Kidney (tissue), 14 donors: ENCODE results near the gene THADA. TPM values are rescaled to one million over a fixed set of nuclear protein-coding genes. Genes with fewer than 3 reads are reported as not detected.

Source experiments
- DNase-seq, 5 donors: peaks; one replicate each; pipeline ENCODE4 v3.0.0-alpha.2; 2013 to 2020
- FAIRE-seq: peaks from 2 replicates; lab custom pipeline; 2012; peaks lifted over from hg19 to GRCh38; lab: Jason Lieb, UNC
- H3K27ac ChIP-seq, 2 donors: one replicate each; pipeline ENCODE4 v1.7.0; 2013; ENCODE audit warnings: low read depth in 2 of 2, low read length in 2 of 2, inconsistent platforms in 1 of 2
- H3K27me3 ChIP-seq: one replicate; pipeline ENCODE4 v1.7.1; 2013; ENCODE audit warnings: low read length, inconsistent platforms; ENCODE audit not compliant: control insufficient read depth, insufficient read depth
- H3K36me3 ChIP-seq, 3 donors: one replicate each; pipeline versions ENCODE4 v1.7.0 to v1.7.1; 2013; ENCODE audit warnings: low read length in 3 of 3, control low read depth in 1 of 3, inconsistent platforms in 1 of 3; ENCODE audit not compliant: insufficient read depth in 3 of 3, control insufficient read depth in 2 of 3
- H3K4me1 ChIP-seq, 3 donors: one replicate each; pipeline versions ENCODE4 v1.7.0 to v1.7.1; 2013; ENCODE audit warnings: low read length in 3 of 3, inconsistent platforms in 1 of 3, low read depth in 1 of 3; ENCODE audit not compliant: control insufficient read depth in 2 of 3, insufficient read depth in 2 of 3
- H3K4me3 ChIP-seq, 3 donors: one replicate each; pipeline versions ENCODE4 v1.7.0 to v1.8.1; 2013; ENCODE audit warnings: low read length in 3 of 3, control low read depth in 1 of 3, inconsistent platforms in 1 of 3
- H3K9ac ChIP-seq, 3 donors: one replicate each; pipeline versions ENCODE4 v1.7.0 to v1.7.1; 2013; ENCODE audit warnings: low read length in 3 of 3, control low read depth in 1 of 3, inconsistent platforms in 1 of 3
- H3K9me3 ChIP-seq, 3 donors: one replicate each; pipeline versions ENCODE4 v1.7.0 to v1.7.1; 2013; ENCODE audit warnings: low read length in 3 of 3, control low read depth in 1 of 3, inconsistent platforms in 1 of 3; ENCODE audit not compliant: control insufficient read depth in 2 of 3, insufficient read depth in 1 of 3
- CTCF ChIP-seq: IDR thresholded peaks from 3 replicates; pipeline ENCODE4 v1.5.1; 2012; ENCODE audit warnings: mild to moderate bottlenecking, moderate library complexity, borderline replicate concordance; ENCODE audit not compliant: insufficient read depth; ENCODE audit errors: extremely low read depth
- intact Hi-C: fragments of 100-400 bp; cut with DNase I; formaldehyde crosslinking; loops from one replicate; pipeline ENCODE4 v1.11.1; 2022
- polyA plus RNA-seq: library from polyadenylated mRNA; stranded (reverse); fragments of 350-450 nt; fragmentation: Illumina TruSeq; extraction: RNeasy Lipid Tissue Mini Kit (QIAGEN cat#74804); gene quantifications from one replicate; pipeline ENCODE4 v1.2.3, GENCODE V29; 2014; ENCODE audit warnings: low read depth, low replicate concordance; ENCODE audit not compliant: insufficient read depth
- total RNA-seq: library from RNA; stranded (reverse); fragmentation: NEBNext Ultra II Directional; extraction: Animal tissue kit (Norgen Biotek cat#: 25700); gene quantifications from one replicate; pipeline ENCODE4 v1.2.1, GENCODE V29; 2021
- donor health status: control.
- donor health status: control.
- donor health status: control.
- donor health status: control.
- donor health status: control.
- donor health status: DM: yes; HTN: yes; CAD: no.
- donor health status: Normal renal cell carcinoma (clear cell type).

THADA gene
- total and polyA plus RNA-seq, 2 donors from 2014 or later = 21.4 to 45.1 TPM

GRCh38 chr2:43207553-43208300, 388.1 kb downstream of the THADA start:
- DNase-seq = no peak
- no peak for TF ChIP-seq CTCF

GRCh38 chr2:43206602-43207001, 389.2 kb downstream of the THADA start:
- Histone ChIP-seq H3K4me3 (no peak overlapping the region), H3K27me3 (no peaks in the 10 kb centered on the region), H3K36me3 (no peaks in the 10 kb centered on the region), H3K9ac (no peak overlapping the region), H3K27ac (no peak overlapping the region), H3K9me3 (no peaks in the 10 kb centered on the region), H3K4me1 (peaks cover 0 to 9% (median 0%) of the 10 kb centered on the region in 3 donors)
- no peak for TF ChIP-seq CTCF
- no peak for DNase-seq
- intact Hi-C loops = no loop called here
- no peak for FAIRE-seq

More at GRCh38 chr2:43207553-43208300, 388.1 kb downstream of the THADA start:
- Histone ChIP-seq H3K9ac (no peak overlapping the region), H3K9me3 (no peaks in the 10 kb centered on the region), H3K27me3 (no peaks in the 10 kb centered on the region), H3K27ac (no peak overlapping the region), H3K36me3 (no peaks in the 10 kb centered on the region), H3K4me3 (no peak overlapping the region), H3K4me1 (peaks cover 0 to 9% (median 0%) of the 10 kb centered on the region in 3 donors)
- intact Hi-C loops = no loop called here
- no peak for FAIRE-seq

GRCh38 chr2:43203373-43203772, 392.5 kb downstream of the THADA start:
- Histone ChIP-seq H3K4me1 (peaks cover 0 to 4% (median 0%) of the 10 kb centered on the region in 3 donors), H3K27ac (no peak overlapping the region), H3K9ac (no peak overlapping the region), H3K27me3 (no peaks in the 10 kb centered on the region), H3K9me3 (no peaks in the 10 kb centered on the region), H3K36me3 (no peaks in the 10 kb centered on the region), H3K4me3 (no peak overlapping the region)
- FAIRE-seq = no peak
- DNase-seq = no peak
- intact Hi-C loops = no loop called here
- TF ChIP-seq CTCF = no peak
